Measurements from ENCODE around the gene ITGAE.

Gene ITGAE

DNA sequence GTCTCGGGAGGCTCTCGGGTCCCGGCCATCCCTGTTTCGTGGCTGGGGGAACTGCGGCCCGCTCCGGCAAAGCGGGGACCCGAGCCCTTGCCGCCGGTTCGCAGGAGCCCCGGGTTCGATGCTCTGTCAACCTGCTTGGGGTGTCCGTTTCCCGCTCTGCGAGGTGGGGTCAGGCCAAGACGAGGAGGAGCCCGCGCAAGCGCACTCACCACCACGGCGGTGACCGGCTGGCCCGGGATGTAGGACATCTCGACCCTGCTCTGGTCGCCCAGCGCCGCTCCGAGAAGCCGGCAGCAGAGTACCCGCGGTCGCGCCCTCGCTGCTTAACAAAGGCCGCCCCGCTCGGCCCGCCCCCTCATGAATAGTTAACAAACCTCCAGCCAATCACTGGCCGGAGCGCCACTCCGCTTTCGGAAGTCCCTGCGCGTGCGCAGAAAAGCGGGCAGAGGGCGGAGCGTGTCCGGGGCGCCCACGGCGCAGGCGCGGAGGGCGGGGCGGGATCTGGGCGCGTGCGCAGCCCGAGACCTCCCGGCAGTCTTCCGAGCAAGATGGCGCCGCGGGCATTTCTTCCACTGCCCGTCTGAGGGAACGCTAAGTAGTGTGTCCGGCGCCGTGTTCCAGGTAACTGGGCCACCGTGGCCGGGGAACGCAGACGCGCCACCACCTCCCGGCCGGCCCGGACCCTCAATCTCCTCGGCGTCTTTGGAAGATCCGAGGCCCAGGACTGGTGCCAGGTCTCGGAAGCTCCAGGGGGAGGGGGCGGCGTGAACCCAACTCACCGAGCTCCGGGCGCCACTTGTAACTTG lies 132.5 kb downstream of the ITGAE start, which contains the start of the genes EMC6 and TAX1BP3:
EMC6 (plus strand) TSS at position 534 of the 806 bp plus-strand sequence. CDS start 335 bp downstream, outside the sequence.
TAX1BP3 (minus strand) TSS at position 300 of the 806 bp plus-strand sequence; CDS start at position 248, 52 bp downstream.
- Histone ChIP-seq H3K27ac (ENCODE audit: low read depth, low read length, severe bottlenecking) (peak within 1 kb of the TSS; percentile 100), H3K36me3 (ENCODE audit: control insufficient read depth, insufficient read depth, low read length) (peaks cover 41% of the 10 kb centered on the region), H3K4me1 (ENCODE audit: control insufficient read depth, insufficient read depth, low read length, poor library complexity, severe bottlenecking) (peaks cover 5% of the 10 kb centered on the region), H3K9me3 (ENCODE audit: control insufficient read depth, low read length) (no peaks in the 10 kb centered on the region), H3K4me3 (ENCODE audit: extremely low read depth, insufficient read depth, low read length, poor library complexity, severe bottlenecking) (peak within 1 kb of the TSS; percentile 97)
- WGBS, 2 experiments (ENCODE audit: insufficient coverage in 2 of 2): 0% methylated on average over 72 to 84 of the region's 89 CpGs

DNA sequence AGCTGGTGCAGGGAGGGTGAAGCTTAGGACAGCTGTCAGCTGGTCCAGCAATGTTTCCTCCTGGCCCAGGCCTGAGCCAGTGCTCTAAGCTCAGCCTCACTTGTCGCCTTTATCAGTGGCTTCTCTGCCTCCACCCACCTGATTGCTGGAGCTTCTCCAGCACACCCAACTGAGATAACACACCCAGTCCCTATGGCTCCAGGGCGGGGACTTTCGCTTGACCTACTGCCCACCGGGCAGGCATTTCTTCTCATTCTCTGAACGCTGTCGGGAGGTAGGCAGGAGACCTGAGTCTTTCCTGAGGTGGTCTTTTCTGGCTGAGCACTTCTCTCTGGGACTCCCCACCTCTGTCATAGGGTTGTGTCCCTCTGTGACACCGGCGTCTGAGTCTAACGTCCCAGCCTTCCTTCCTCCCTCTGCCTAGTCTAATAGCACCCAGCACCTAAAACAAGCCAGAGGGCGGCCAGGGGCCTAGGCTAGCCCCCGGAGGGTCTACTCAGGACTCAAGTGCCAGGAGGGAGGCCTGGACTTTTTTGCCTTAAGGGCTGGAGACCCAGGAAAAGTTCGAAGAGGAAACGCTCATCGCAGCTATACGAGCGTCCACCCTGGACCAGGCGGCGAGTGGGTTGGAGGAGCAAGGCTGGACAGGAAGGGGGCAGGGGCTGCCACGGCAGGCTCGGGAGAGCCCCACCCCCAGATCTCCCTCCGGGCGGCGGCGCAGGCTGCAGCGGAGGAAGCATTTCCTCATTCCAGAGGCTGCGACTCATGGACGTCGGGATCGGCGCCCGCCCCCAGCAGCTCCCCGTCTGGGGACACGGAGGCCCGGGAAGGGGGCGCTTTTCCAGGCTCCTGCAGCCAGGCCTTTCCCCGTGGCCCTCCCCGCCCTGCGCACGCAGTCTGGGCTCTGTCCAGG lies 133.4 kb downstream of the ITGAE start:
- H3K36me3 ChIP-seq (ENCODE audit: control insufficient read depth, insufficient read depth, low read length): peaks cover 50% of the 10 kb centered on the region
- WGBS, 2 experiments (ENCODE audit: insufficient coverage in 2 of 2): 7 to 9% methylated on average over 28 to 30 of the region's 39 CpGs

DNA sequence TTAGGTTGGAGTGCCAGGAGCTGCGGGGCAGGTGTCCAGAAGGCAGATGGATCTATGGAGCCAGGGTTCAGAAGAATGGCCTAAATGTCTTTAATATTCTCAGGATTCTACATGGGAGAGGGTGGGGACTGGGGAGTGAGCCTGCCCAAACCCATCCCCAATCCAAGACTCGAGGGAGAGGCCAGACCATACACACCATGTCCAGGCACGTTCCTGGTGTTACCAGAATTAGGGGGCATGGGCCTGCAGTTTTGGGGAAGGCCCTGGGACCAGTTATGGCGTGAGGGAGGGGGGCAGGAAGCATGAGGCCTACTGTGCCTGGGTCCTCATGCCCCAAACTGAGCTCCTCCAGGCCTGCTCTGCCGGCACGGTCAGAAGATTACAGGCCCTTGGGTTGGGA lies 134.5 kb downstream of the ITGAE start:
- peaks cover 55% of the 10 kb centered on the region for H3K36me3 ChIP-seq (ENCODE audit: control insufficient read depth, insufficient read depth, low read length)
- 91 to 94% methylated on average over 4 to 6 of the region's 6 CpGs for WGBS, 2 experiments (ENCODE audit: insufficient coverage in 2 of 2)
- H3K27ac ChIP-seq (ENCODE audit: low read depth, low read length, severe bottlenecking): no peak overlapping the region
- peak overlapping the region; percentile 97 for H3K4me3 ChIP-seq (ENCODE audit: extremely low read depth, insufficient read depth, low read length, poor library complexity, severe bottlenecking)
- peaks cover 5% of the 10 kb centered on the region for H3K4me1 ChIP-seq (ENCODE audit: control insufficient read depth, insufficient read depth, low read length, poor library complexity, severe bottlenecking)
- no peaks in the 10 kb centered on the region for H3K9me3 ChIP-seq (ENCODE audit: control insufficient read depth, low read length)

More for the DNA sequence above, 133.4 kb downstream of the ITGAE start:
- peak overlapping the region; percentile 97 for H3K4me3 ChIP-seq (ENCODE audit: extremely low read depth, insufficient read depth, low read length, poor library complexity, severe bottlenecking)
- H3K27ac ChIP-seq (ENCODE audit: low read depth, low read length, severe bottlenecking): peak overlapping the region; percentile 100
- H3K4me1 ChIP-seq (ENCODE audit: control insufficient read depth, insufficient read depth, low read length, poor library complexity, severe bottlenecking): peaks cover 5% of the 10 kb centered on the region
- no peaks in the 10 kb centered on the region for H3K9me3 ChIP-seq (ENCODE audit: control insufficient read depth, low read length)

DNA sequence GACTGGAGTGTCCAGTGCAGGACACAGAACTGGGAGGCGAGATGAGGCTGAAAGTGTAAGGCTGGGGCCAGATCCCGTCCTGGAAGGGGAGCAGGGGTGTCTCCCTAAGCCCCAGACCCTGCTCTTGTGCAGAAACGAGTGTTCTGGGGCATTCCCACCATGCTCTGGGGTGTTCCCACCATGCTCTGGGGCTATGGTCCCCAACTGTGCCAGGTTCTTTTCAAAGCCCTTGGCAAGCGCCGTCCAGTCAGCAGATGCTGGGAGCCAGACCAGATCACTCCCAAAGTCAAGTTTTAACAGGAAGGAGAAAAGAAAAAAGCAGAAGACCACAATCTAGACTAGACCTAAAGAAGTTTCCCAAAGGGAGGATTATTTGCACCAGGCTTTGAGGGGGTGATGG lies 135.2 kb downstream of the ITGAE start:
- Histone ChIP-seq H3K4me3 (ENCODE audit: extremely low read depth, insufficient read depth, low read length, poor library complexity, severe bottlenecking) (no peak overlapping the region), H3K4me1 (ENCODE audit: control insufficient read depth, insufficient read depth, low read length, poor library complexity, severe bottlenecking) (peaks cover 5% of the 10 kb centered on the region), H3K36me3 (ENCODE audit: control insufficient read depth, insufficient read depth, low read length) (peaks cover 54% of the 10 kb centered on the region), H3K27ac (ENCODE audit: low read depth, low read length, severe bottlenecking) (no peak overlapping the region), H3K9me3 (ENCODE audit: control insufficient read depth, low read length) (no peaks in the 10 kb centered on the region)
- WGBS, 2 experiments (ENCODE audit: insufficient coverage in 2 of 2): 85 to 98% methylated on average over 2 to 3 of the region's 5 CpGs
